Raji (cell line): Measurements from ENCODE around the gene SEMA3F.

Experiments used
- POLR2A ChIP-seq: IDR thresholded peaks from 2 replicates; pipeline ENCODE4 v1.6.1; 2011; ENCODE audit warnings: low read depth, low read length, control low read depth; ENCODE audit not compliant: insufficient read depth

SEMA3F gene

DNA sequence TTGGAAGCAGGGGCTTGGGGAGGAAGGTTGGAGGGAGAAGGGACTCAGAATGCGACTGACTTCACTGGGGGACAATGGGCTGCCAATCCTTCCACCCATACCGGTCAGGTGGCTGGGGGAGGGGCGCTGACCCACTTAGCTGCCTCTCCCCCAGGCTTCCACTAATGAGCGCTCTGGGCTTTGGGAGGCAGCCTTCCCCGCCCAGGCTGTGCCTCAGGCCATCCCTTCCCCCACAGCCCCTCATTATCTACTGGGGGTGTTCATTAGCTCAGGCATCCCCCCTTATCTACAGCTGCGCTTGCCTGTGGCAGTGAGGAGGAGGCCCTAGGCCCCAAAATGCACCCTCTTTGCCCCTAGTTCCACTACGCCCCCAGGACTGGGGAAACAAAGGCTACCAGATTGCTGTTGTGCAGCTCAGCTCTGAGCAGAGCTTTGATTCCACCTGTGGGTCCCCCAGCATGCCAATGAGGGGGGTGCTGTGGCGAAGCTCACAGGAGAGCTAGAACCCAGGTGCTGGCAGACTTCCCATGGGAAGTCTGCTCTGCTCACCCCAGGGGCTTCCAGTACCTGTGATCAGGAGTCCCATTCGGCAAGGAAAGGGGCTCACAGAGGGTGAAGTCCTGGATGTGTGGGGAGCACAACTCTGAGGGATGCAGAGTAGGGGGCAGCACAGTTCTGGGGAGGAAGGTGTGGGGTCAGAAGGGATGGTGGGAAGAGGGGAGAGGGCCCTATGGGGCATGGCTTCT lies 29.4 kb upstream of the SEMA3F start:
- no peak for TF ChIP-seq POLR2A

GRCh38 chr3:50126287-50127211 lies 28.6 kb upstream of the SEMA3F start:
- no peak for TF ChIP-seq POLR2A

DNA sequence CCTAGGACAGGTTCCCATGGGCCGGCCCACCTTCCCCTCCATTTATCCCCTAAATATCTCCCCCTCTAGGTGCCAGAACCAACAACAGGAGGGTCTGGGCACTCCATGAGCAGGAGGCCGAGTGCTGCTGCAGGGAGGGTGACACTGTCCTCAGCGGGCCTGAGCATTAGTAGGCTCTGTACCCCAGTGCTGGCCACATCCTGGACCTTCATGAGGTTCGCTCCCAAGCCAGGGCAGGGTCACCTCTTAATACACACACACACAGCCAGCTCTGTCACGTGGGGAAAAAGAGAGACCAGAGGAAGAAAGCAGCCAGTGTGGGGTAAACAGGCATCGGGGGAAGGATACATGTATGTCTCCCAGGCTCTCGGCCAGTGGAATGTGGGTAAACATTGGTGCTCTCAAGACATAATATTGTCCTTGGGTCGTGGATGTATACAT lies 27.9 kb upstream of the SEMA3F start:
- TF ChIP-seq POLR2A: no peak

- TF ChIP-seq POLR2A: no peak
Measured at GRCh38 chr3:50128001-50128400, 27.1 kb upstream of the SEMA3F start.

GRCh38 chr3:50130436-50130835 lies 24.7 kb upstream of the SEMA3F start:
- TF ChIP-seq POLR2A: no peak

GRCh38 chr3:50132421-50133282 lies 22.5 kb upstream of the SEMA3F start:
- no peak for TF ChIP-seq POLR2A

DNA sequence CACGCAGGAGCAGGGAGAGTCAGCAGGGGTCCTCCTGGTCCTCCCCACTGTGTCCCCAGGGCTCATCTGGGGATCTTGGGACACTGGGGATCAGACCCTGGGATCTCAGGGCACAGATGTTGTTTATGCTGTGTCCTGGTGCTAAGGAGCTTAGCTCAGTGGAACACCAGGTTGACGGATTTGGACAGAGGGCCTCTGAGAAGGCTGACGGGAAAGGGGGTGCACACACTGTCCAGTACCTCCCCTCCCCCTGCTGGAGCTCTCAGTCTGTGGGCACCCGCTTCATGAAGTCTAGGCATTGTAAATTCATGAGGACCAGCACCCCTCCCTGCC lies 21.9 kb upstream of the SEMA3F start:
- no peak for TF ChIP-seq POLR2A

GRCh38 chr3:50134367-50134766 lies 20.8 kb upstream of the SEMA3F start:
- TF ChIP-seq POLR2A: no peak

DNA sequence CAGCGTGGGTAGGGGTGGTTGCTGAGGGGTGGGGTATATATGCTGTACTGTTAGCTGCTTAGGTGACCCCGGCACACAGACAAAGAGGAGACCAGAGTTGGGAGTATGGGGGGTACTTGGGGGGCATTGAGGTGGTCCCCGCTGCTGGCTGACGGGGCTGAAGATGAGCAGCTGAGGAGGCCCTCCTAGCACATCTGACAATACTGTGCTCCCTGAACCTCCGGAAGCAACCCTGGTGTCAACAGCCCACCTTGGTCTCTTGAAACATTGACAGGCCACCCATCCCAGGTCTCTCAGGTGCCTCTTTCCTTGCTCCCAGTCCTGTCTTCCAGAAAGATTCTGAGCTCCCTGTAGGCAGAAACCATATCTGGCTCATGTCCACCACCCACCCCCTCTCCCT lies 19.2 kb upstream of the SEMA3F start:
- TF ChIP-seq POLR2A: no peak

GRCh38 chr3:50136714-50137405 lies 18.3 kb upstream of the SEMA3F start:
- no peak for TF ChIP-seq POLR2A

GRCh38 chr3:50137531-50137930 lies 17.6 kb upstream of the SEMA3F start:
- TF ChIP-seq POLR2A: no peak

DNA sequence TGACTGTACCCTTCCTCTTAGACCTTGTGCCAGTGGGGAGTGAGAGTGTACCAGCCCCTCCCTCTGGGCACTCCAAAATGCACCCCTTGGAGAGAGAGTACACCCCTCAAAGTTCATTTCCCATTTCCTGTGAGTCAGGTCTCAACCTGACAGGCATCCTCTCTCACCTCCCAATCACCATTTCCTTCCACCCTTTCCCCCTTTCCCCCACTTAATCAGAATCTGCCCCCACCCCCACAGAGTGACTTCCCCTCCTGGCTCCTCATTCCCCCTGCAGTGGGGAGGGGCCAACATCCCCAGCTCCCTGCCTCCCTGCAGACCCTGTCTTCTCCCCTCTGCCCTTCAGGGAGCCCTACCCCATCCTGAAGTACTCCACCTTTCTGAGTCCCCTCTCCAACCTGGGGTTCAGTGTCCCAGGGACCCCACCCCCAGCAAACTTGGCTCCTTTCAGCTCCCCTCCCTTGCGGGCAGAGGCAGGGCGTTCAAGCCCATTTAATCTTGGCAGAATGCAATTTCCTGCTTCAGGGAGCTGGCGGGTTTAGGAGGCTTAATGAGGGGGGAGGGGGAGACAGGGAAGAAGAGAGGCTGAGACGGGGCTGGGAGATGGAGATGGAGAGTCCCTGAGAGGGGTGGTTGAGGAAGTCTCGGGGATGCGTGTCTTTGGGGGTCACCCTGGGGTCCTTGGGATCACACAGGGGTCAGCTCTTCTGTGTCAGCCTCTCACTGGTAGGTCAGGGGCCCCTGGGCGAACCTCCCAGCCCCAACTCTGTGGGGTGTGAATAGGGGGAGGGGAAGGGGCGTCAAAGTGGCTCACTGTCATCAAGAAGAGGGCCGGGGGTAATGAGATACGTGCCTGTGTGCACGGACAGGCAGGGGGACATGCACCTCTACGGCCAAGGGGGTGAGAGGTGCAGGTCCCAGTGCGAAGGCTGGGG lies 16.6 kb upstream of the SEMA3F start:
- no peak for TF ChIP-seq POLR2A

GRCh38 chr3:50139308-50139707 lies 15.8 kb upstream of the SEMA3F start:
- no peak for TF ChIP-seq POLR2A

DNA sequence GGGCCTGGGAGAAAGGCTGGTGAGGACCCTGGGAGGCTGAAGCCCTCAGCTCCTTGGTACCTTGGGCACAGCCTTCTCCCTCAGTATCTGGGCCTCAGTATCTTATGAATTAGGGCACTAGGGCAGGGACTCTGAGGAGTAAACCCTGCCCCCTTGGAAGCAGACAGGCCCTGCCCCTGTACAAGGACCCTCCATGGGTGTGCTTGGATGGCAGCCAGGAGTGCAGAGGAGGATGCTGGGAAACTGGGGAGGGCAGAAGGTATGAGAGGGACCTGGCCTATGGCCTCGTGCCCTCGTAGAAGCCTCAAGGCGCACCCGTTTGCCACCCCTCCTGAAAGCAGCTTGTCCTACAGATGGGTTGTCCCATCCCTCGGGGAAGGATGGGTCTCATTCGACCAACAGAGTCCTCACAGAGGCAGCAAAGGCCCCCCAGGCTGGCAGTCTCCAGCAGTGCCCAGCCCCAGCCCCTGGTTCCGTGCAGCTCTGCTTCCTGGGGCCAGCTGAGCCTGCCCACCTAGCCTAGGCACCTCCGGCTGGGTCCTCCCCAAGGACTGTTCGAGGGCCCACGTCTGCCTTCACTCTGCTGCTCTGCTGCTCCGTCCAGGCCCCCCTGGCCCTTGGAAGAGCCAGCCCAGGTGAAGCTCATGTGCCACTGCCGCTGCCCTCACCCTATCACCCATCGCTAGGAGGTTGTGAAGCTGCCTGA lies 15.3 kb upstream of the SEMA3F start:
- TF ChIP-seq POLR2A: no peak

DNA sequence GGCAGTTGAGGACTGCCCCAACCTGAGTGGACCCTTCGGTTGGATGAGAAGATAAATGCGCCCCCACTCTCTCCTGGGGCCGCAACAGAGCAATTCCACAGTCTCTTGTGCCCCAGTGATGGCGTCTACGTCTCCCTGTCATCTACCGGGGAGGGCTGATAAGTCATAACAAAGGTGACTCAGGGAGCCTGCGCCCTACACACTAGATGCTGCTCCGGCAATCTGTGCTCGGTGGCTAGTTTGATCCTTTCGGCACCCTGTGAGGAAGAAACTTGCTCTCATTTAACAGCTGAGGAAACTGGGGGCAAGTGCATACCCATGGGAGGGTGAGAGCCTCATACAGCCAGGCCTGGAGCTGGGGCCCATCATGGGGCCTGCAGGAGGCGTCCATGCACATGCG lies 14.1 kb upstream of the SEMA3F start:
- no peak for TF ChIP-seq POLR2A
